Activated CD8-positive, alpha-beta T cell treated with anti-CD3 and anti-CD28 coated beads for 36 hours (primary cell): Measurements from ENCODE around the gene UBE2Z. TPM values are rescaled to one million over a fixed set of nuclear protein-coding genes. Genes with fewer than 3 reads are reported as not detected.

Experiments
- ATAC-seq: fragments of 200-7000 bp; cut with Tn5 transposase; one replicate; pipeline ENCODE4 v1.10.0; 2021; ENCODE audit warnings: mild to moderate bottlenecking, moderate library complexity
- CTCF ChIA-PET: fragments of 350-600 bp; sonication (Branson Sonifier 250); formaldehyde crosslinking; loops from one replicate; lab custom pipeline; 2021; ENCODE audit warnings: antibody characterized with exemption; lab: Charles Lee
- POLR2A ChIA-PET: fragments of 350-600 bp; sonication (Branson Sonifier 250); formaldehyde crosslinking; loops from one replicate; lab custom pipeline; 2021; ENCODE audit warnings: antibody characterized with exemption; lab: Charles Lee
- DNase-seq: peaks from one replicate; pipeline ENCODE4 v3.0.0-alpha.2; 2020
- H3K27ac Mint-ChIP-seq: one replicate; pipeline ENCODE4 v1.8.0; 2021; ENCODE audit warnings: mild to moderate bottlenecking, mixed read lengths
- H3K27me3 Mint-ChIP-seq: one replicate; pipeline ENCODE4 v1.8.0; 2021; ENCODE audit warnings: mixed read lengths
- H3K36me3 Mint-ChIP-seq: one replicate; pipeline ENCODE4 v1.8.0; 2021; ENCODE audit warnings: low read depth, mixed read lengths
- H3K4me1 Mint-ChIP-seq: one replicate; pipeline ENCODE4 v1.8.0; 2021; ENCODE audit warnings: low read depth, mixed read lengths
- H3K4me3 Mint-ChIP-seq: one replicate; pipeline ENCODE4 v1.8.0; 2021; ENCODE audit warnings: mild to moderate bottlenecking, moderate library complexity, mixed read lengths
- H3K9me3 Mint-ChIP-seq: one replicate; pipeline ENCODE4 v1.8.0; 2021; ENCODE audit warnings: mixed read lengths
- CTCF ChIP-seq: fragments of 200-600 bp; IDR thresholded peaks from one replicate; pipeline ENCODE4 v1.8.0; 2022; ENCODE audit warnings: antibody characterized with exemption, mild to moderate bottlenecking
- intact Hi-C: fragments of 100-400 bp; cut with micrococcal nuclease; formaldehyde crosslinking; loops from one replicate; pipeline ENCODE4 v1.10.0; 2022
- total RNA-seq, 2 experiments: library from RNA; stranded (reverse); gene quantifications; one replicate each; pipeline ENCODE4 v1.2.3, GENCODE V29; 2021

Gene UBE2Z
- total RNA-seq, 2 experiments from 2014 or later, result 71.1 to 74.3 TPM

GRCh38 chr17:48972749-48973097, 64.5 kb downstream of the UBE2Z start:
- H3K27ac Mint-ChIP-seq, result no peak overlapping the region
- ATAC-seq (no peak), DNase-seq (no peak)
- ChIA-PET CTCF (interaction anchor here (2.0 kb wide), 1 partner anchor 60 kb away, joined by 7 read pairs; no protein-coding TSS in a partner anchor), POLR2A (no interaction called here)
- no peaks in the 10 kb centered on the region for H3K9me3 Mint-ChIP-seq
- TF ChIP-seq CTCF, result no peak
- H3K4me1 Mint-ChIP-seq, result peaks cover 6% of the 10 kb centered on the region
- H3K27me3 Mint-ChIP-seq, result peaks cover 24% of the 10 kb centered on the region
- no peaks in the 10 kb centered on the region for H3K36me3 Mint-ChIP-seq
- intact Hi-C loops, result no loop called here
- no peak overlapping the region for H3K4me3 Mint-ChIP-seq

GRCh38 chr17:48973806-48974205, 65.6 kb downstream of the UBE2Z start:
- no peak overlapping the region for H3K4me3 Mint-ChIP-seq
- no peak for TF ChIP-seq CTCF
- H3K27me3 Mint-ChIP-seq, result peaks cover 21% of the 10 kb centered on the region
- intact Hi-C loops, result no loop called here
- H3K36me3 Mint-ChIP-seq, result no peaks in the 10 kb centered on the region
- peaks cover 6% of the 10 kb centered on the region for H3K4me1 Mint-ChIP-seq
- no peak overlapping the region for H3K27ac Mint-ChIP-seq
- DNase-seq (no peak), ATAC-seq (no peak)
- CTCF ChIA-PET, result interaction anchor here (2.0 kb wide), 1 partner anchor 59 kb away, joined by 7 read pairs; no protein-coding TSS in a partner anchor
- POLR2A ChIA-PET, result interaction anchor here (0.5 kb wide), 1 partner anchor 317 kb away, joined by 3 read pairs; no protein-coding TSS in a partner anchor
- no peaks in the 10 kb centered on the region for H3K9me3 Mint-ChIP-seq

Other genes with a start within 250 kb of the UBE2Z start
- gene PRAC1, start 185.9 kb upstream of the UBE2Z start, total RNA-seq, result not detected
- gene PRAC2, start 185.2 kb upstream of the UBE2Z start, total RNA-seq, result not detected
- not detected for gene HOXB13, start 179.7 kb upstream of the UBE2Z start, total RNA-seq
- not detected for gene TTLL6, start 91.2 kb upstream of the UBE2Z start, total RNA-seq
- 10 to 100 TPM; 69.2 to 73.1 TPM for gene CALCOCO2, start 77.4 kb upstream of the UBE2Z start, total RNA-seq
- 100 to 1,000 TPM; 125 to 131 TPM for gene ATP5MC1, start 15.6 kb upstream of the UBE2Z start, total RNA-seq
- 10 to 100 TPM; 87.5 to 99.7 TPM for gene SNF8, start 36.4 kb downstream of the UBE2Z start, total RNA-seq
- not detected for gene GIP, start 60.2 kb downstream of the UBE2Z start, total RNA-seq
- under 1 TPM; 0.18 to 0.51 TPM for gene IGF2BP1, start 89.0 kb downstream of the UBE2Z start, total RNA-seq
- not detected for gene B4GALNT2, start 224.4 kb downstream of the UBE2Z start, total RNA-seq